HFFc6 (cell line): ENCODE data around the gene LRRTM1. TPM values are rescaled to one million over a fixed set of nuclear protein-coding genes. Genes with fewer than 3 reads are reported as not detected.

Source experiments
- DNase-seq: peaks from one replicate; pipeline ENCODE4 v3.0.0-alpha.2; 2018
- H3K27ac Mint-ChIP-seq: 2 replicates; pipeline ENCODE4 v1.8.0; 2020; ENCODE audit warnings: mild to moderate bottlenecking, mixed read lengths
- H3K27me3 Mint-ChIP-seq: 2 replicates; pipeline ENCODE4 v1.8.0; 2021; ENCODE audit warnings: mild to moderate bottlenecking, moderate library complexity, mixed read lengths; ENCODE audit not compliant: insufficient read depth
- H3K36me3 Mint-ChIP-seq: 2 replicates; pipeline ENCODE4 v1.8.0; 2021; ENCODE audit warnings: low read depth, mixed read lengths
- H3K4me1 Mint-ChIP-seq: 2 replicates; pipeline ENCODE4 v1.8.0; 2020; ENCODE audit warnings: low read depth, mixed read lengths
- H3K4me3 Mint-ChIP-seq: 2 replicates; pipeline ENCODE4 v1.8.0; 2020; ENCODE audit warnings: mild to moderate bottlenecking, moderate library complexity, mixed read lengths
- H3K9me3 Mint-ChIP-seq: 2 replicates; pipeline ENCODE4 v1.8.0; 2020; ENCODE audit warnings: mild to moderate bottlenecking, mixed read lengths
- CTCF ChIP-seq: fragments of 200-600 bp; sonication (generic); IDR thresholded peaks from 2 replicates; pipeline ENCODE4 v1.5.0; 2021; ENCODE audit warnings: antibody characterized with exemption, mild to moderate bottlenecking
- total RNA-seq, 6 experiments: library from RNA; stranded (reverse); fragmentation: NEBNext Ultra II Directional; extraction: Animal tissue kit (Norgen Biotek cat#: 25700); gene quantifications; 2 replicates in 1 of 6; 3 replicates in 5 of 6; pipeline ENCODE4 v1.2.3, GENCODE V29; 2021

Gene LRRTM1
- total RNA-seq, 6 experiments from 2014 or later: not detected

DNA sequence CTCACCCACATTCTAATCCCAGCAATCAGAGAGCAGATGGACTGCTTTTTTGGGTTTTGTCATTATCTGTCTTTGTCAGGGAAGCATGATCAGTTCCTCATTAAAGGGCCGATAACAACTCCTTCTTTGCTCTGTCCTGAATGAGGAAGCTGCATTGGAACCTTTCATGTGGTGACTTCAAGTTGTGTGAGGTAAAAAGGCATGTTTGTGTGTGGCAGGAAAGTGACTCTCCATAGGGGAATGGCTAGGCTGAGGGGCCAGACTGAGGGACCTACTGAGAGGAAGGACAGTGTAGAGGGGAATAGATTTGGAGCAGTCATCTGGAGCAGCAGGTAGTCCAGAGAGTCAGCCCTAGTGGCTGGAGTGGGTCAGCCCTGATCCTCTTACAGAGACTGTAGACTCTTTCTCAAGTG, 23.6 kb upstream of the LRRTM1 start:
- no peak overlapping the region for H3K4me3 Mint-ChIP-seq
- no peak for DNase-seq
- TF ChIP-seq CTCF: no peak
- no peaks in the 10 kb centered on the region for H3K36me3 Mint-ChIP-seq
- H3K4me1 Mint-ChIP-seq: no peaks in the 10 kb centered on the region
- H3K27me3 Mint-ChIP-seq: no peaks in the 10 kb centered on the region
- H3K9me3 Mint-ChIP-seq: peaks cover 2% of the 10 kb centered on the region; the same call in 1 of the 2 replicates
- no peak overlapping the region for H3K27ac Mint-ChIP-seq

DNA sequence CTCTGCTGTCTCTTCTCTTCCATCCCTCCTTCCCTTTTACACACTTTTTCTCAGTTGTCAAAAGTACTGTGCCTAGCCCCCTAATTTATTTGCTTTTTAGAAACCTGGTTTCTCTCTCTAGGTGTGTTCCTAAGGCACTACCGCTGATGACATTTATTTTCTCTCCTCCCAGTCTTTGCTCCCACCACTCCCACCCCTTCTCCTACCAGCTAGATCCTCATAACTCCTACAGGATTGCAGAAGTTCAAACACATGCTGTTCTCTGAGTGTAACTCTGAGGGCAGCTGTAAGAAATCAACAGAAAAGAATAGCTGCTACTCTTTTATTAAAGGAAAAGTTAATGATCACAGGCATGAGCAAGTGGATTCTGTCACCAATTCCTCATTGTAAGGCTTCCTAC, 22.3 kb upstream of the LRRTM1 start:
- H3K4me1 Mint-ChIP-seq: no peaks in the 10 kb centered on the region
- H3K27me3 Mint-ChIP-seq: no peaks in the 10 kb centered on the region
- no peaks in the 10 kb centered on the region for H3K9me3 Mint-ChIP-seq
- no peak for TF ChIP-seq CTCF
- no peak overlapping the region for H3K4me3 Mint-ChIP-seq
- no peak overlapping the region for H3K27ac Mint-ChIP-seq
- no peaks in the 10 kb centered on the region for H3K36me3 Mint-ChIP-seq
- no peak for DNase-seq

GRCh38 chr2:80326214-80326613, 21.7 kb upstream of the LRRTM1 start:
- Mint-ChIP-seq H3K27ac (no peak overlapping the region), H3K4me1 (no peaks in the 10 kb centered on the region), H3K4me3 (no peak overlapping the region), H3K9me3 (no peaks in the 10 kb centered on the region), H3K27me3 (no peaks in the 10 kb centered on the region), H3K36me3 (no peaks in the 10 kb centered on the region)
- DNase-seq: peak; percentile 8
- peak; percentile 67; the same call in 1 of the 2 replicates for TF ChIP-seq CTCF

DNA sequence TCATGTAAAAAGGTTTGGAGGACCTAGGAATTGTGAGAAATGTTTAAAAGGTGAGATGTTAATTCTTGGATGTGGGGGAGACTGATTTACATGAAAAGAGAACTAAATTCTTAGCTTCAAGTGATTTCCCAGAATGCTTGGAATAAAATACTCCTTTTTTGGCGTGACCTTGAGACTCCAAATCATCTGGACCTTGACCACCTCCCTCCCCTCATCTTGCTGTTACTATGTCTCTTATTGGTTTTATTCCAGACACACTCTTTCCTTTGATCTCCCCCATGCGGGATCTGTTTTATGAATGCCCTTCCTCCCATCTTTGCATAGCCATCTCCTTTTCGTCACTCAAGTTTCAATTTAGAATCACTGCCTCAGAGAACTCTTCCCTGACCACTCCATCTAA, 20.0 kb upstream of the LRRTM1 start:
- no peak for TF ChIP-seq CTCF
- Mint-ChIP-seq H3K4me1 (no peaks in the 10 kb centered on the region), H3K27me3 (no peaks in the 10 kb centered on the region), H3K9me3 (no peaks in the 10 kb centered on the region), H3K4me3 (no peak overlapping the region), H3K27ac (no peak overlapping the region), H3K36me3 (no peaks in the 10 kb centered on the region)
- DNase-seq: no peak

DNA sequence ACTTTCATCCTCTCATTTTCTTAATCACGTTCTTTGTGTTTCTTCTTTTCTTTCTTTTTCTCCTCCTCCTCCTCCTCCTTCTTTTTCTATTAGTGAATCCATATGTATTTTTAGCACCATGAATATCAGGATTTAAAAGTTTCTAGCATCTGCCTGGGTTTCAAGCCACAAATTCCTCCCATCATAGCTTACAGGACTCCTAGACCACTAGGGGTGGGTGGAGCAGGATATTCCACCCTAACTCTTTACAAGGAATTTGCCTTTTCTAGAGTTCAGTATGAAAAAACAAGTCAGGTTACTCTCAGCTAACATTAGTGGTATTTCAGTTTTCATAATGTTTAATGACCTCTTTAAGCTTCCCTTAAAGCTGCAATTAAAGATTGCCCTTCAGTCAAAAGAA, 19.1 kb upstream of the LRRTM1 start:
- no peak for DNase-seq
- no peaks in the 10 kb centered on the region for H3K9me3 Mint-ChIP-seq
- no peak overlapping the region for H3K4me3 Mint-ChIP-seq
- H3K36me3 Mint-ChIP-seq: no peaks in the 10 kb centered on the region
- no peaks in the 10 kb centered on the region for H3K27me3 Mint-ChIP-seq
- no peak overlapping the region for H3K27ac Mint-ChIP-seq
- H3K4me1 Mint-ChIP-seq: no peaks in the 10 kb centered on the region
- no peak for TF ChIP-seq CTCF

DNA sequence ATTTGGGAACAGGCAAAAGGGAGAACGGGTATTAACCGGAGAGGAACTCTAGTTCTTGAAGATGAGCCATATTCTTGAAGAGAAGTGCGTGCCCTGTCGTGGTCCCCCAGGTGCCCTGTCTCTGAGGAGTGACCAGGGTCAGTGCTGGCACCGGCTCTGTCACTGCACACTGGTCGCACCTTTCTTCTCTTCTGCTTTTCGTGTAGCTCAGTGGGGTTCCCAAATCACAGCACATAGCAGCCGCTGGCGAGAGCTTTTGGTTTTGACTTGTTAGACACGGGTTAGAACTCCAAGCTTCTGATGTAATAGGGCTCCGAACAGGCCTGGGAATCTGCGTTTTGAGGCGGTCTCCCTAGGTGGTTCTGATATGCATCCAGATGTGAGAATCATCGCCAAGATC, 18.4 kb upstream of the LRRTM1 start:
- no peaks in the 10 kb centered on the region for H3K4me1 Mint-ChIP-seq
- DNase-seq: no peak
- no peaks in the 10 kb centered on the region for H3K27me3 Mint-ChIP-seq
- no peak overlapping the region for H3K27ac Mint-ChIP-seq
- H3K4me3 Mint-ChIP-seq: no peak overlapping the region
- no peaks in the 10 kb centered on the region for H3K9me3 Mint-ChIP-seq
- TF ChIP-seq CTCF: no peak
- no peaks in the 10 kb centered on the region for H3K36me3 Mint-ChIP-seq
